BE2C (cell line): ENCODE data around the gene RALGAPB. TPM values are rescaled to one million over a fixed set of nuclear protein-coding genes. Genes with fewer than 3 reads are reported as not detected.

Experiments used
- DNase-seq: peaks from one replicate; pipeline ENCODE4 v3.0.0-alpha.2; 2020
- H3K27me3 ChIP-seq: fragments of 250-450 bp; sonication (Bioruptor Pico); 2 replicates; pipeline ENCODE4 v1.5.1; 2020; ENCODE audit warnings: mild to moderate bottlenecking
- H3K36me3 ChIP-seq: fragments of 250-450 bp; sonication (Bioruptor Pico); 2 replicates; pipeline ENCODE4 v1.5.1; 2020; ENCODE audit warnings: mild to moderate bottlenecking
- H3K4me1 ChIP-seq: fragments of 250-450 bp; sonication (Bioruptor Pico); 2 replicates; pipeline ENCODE4 v1.5.1; 2020
- H3K4me3 ChIP-seq: 2 replicates; pipeline ENCODE4 v1.5.1; 2011; ENCODE audit warnings: low read depth, low read length
- H3K9me3 ChIP-seq: fragments of 250-450 bp; sonication (Bioruptor Pico); 2 replicates; pipeline ENCODE4 v1.5.1; 2020
- polyA plus RNA-seq: library from polyadenylated mRNA; unstranded; fragments of >200 nt; gene quantifications from one replicate; pipeline ENCODE4 v1.2.1, GENCODE V29; 2012; ENCODE audit warnings: low read depth, missing spikeins; ENCODE audit not compliant: insufficient read length, insufficient read depth
- TF ChIP-seq, protein P1 (sequence below): IDR thresholded peaks from 2 replicates; pipeline ENCODE4 v1.5.1; 2012; ENCODE audit warnings: mild to moderate bottlenecking, low read depth, low read length

The RALGAPB gene
- 25.5 TPM for polyA plus RNA-seq

DNA sequence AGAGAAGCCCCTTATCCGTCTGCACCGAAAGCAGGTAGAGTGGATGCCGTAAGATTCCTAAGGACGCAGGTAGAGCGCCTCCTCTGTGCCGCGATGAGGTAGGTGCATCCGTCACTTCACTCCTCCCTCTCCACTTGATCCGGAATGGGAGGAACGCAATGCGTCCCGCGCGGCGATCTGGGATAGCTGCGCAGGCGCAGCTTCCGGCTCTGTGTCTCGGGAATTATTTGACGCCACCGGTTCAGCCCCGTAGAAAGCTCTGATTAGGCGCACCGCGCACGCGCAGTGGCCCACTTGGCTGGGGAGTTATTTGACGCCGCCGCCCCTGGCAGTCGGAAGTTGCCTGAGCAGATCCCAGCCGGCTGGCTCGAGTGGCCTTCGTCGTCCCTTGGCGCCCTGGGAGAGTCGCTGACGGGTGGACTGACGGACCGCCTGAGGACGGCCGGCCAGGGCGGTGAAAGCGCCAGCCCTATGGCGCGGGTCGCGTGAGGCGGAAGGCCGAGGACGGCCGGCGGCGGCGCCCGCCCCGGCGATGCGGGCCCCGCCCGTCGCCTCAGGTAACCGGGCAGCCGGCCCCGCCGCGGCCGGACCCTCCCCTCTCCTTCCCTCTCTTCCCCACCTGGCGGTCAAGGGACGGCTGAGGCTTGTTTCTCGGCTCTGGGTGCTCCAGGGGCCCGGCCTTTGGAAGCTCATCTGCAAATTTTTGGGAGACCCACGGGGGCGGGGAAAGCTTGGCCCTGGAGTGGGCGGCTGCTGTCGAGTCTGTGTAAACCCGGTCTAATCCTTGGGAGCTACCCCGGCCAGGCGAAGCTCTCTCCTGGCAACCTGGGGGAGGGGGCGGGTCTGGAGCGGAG lies at the start of gene RALGAPB:
RALGAPB (plus strand) TSS at position 331 of the 854 bp plus-strand sequence. CDS start 15,590 bp downstream, outside the sequence.
- TF ChIP-seq, protein P1, sequence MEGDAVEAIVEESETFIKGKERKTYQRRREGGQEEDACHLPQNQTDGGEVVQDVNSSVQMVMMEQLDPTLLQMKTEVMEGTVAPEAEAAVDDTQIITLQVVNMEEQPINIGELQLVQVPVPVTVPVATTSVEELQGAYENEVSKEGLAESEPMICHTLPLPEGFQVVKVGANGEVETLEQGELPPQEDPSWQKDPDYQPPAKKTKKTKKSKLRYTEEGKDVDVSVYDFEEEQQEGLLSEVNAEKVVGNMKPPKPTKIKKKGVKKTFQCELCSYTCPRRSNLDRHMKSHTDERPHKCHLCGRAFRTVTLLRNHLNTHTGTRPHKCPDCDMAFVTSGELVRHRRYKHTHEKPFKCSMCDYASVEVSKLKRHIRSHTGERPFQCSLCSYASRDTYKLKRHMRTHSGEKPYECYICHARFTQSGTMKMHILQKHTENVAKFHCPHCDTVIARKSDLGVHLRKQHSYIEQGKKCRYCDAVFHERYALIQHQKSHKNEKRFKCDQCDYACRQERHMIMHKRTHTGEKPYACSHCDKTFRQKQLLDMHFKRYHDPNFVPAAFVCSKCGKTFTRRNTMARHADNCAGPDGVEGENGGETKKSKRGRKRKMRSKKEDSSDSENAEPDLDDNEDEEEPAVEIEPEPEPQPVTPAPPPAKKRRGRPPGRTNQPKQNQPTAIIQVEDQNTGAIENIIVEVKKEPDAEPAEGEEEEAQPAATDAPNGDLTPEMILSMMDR = peak; percentile 64
- Histone ChIP-seq H3K4me1 (no peaks in the 10 kb centered on the region), H3K27me3 (no peaks in the 10 kb centered on the region), H3K4me3 (peak within 1 kb of the TSS; percentile 87), H3K9me3 (no peaks in the 10 kb centered on the region), H3K36me3 (no peaks in the 10 kb centered on the region; the same call in 1 of the 2 replicates)
- peak; percentile 99 for DNase-seq

DNA sequence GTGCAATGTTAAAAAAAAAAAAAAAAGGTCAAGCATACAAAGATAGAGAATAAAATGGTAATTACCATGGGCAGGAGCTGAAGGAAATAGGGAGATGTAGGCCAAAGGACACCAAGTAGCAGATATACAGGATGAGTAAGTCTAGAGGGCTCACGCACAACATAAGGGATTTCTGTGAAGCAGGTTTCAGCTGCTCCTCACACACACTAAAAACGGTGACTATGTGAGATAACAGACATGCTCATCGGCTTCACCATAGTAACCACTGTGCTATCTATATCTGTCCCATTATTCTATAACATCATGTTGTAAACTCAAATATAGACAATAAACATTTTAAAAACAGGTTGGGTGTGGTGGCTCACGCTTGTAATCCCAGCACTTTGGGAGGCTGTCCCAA lies 49.1 kb upstream of the RALGAPB start:
- H3K27me3 ChIP-seq = no peaks in the 10 kb centered on the region; the same call in 1 of the 2 replicates
- TF ChIP-seq, protein P1 = no peak
- H3K4me1 ChIP-seq = no peaks in the 10 kb centered on the region
- H3K36me3 ChIP-seq = peaks cover 97% of the 10 kb centered on the region
- H3K9me3 ChIP-seq = no peaks in the 10 kb centered on the region
- no peak overlapping the region for H3K4me3 ChIP-seq
- no peak for DNase-seq

DNA sequence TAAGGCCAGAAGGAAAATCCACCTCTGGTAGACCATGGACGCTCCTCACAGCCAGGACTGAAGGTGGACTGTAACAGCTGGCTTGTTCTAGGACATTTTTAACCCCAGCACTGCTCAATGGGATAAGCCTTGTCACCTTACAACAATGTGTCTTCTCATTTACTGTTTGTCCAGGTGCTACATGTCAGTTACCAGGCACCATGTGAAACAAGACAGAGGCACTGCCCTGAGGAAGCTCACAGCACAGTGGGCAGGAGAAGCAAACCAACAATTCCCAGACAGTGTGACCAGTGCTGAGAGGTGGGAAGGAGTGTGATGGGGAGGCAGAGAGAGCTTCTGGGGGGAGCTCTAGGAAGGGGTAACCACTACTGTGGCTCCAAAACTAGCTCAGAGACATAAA lies 48.2 kb upstream of the RALGAPB start:
- no peaks in the 10 kb centered on the region for H3K9me3 ChIP-seq
- H3K36me3 ChIP-seq = peaks cover 97% of the 10 kb centered on the region
- TF ChIP-seq, protein P1 = no peak
- no peaks in the 10 kb centered on the region; the same call in 1 of the 2 replicates for H3K27me3 ChIP-seq
- H3K4me3 ChIP-seq = no peak overlapping the region
- no peaks in the 10 kb centered on the region for H3K4me1 ChIP-seq
- DNase-seq = no peak

DNA sequence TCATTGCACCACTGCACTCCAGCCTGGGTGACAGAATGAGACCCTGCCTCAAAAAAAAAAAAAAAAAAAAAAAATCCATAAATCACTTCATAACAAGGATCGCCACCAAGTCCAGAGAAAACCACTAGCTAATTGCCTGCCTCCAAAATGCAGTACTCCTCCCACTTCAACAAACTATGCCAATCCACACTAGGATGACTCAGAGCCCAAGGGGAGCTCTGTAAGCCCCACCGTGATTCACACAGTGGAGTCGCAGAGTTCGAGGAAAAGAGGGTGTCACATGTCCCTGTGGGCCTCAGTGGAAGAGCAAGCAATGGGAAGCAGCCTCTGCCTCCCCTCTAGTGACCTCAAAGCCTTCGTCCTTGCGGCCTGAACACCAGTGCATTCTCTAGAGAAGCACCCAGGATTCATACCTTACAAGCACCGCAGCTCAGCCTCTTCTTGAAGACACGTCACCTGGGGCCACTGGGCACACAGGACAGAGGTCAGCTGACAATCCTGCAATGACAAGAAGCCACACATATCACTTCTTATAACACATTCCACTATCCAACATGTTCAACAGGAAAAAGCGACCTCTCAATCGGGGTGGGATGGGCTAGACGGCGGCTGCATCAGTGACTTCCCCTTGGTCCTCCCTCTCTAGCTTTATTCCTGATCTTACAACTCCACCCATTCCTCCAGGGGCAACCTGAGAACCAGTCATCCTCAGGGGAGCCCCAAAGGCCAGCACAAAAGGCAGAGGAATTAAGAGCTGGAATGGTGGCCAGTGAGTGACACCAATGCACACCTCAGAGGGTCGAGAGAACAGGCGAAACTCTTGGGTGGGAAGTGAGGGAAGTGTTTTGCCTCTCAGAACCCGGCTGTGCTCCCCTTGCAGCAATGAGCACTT lies 46.4 kb upstream of the RALGAPB start:
- Histone ChIP-seq H3K27me3 (no peaks in the 10 kb centered on the region), H3K4me3 (no peak overlapping the region), H3K9me3 (no peaks in the 10 kb centered on the region), H3K4me1 (no peaks in the 10 kb centered on the region), H3K36me3 (peaks cover 97% of the 10 kb centered on the region)
- TF ChIP-seq, protein P1 = no peak
- no peak for DNase-seq

DNA sequence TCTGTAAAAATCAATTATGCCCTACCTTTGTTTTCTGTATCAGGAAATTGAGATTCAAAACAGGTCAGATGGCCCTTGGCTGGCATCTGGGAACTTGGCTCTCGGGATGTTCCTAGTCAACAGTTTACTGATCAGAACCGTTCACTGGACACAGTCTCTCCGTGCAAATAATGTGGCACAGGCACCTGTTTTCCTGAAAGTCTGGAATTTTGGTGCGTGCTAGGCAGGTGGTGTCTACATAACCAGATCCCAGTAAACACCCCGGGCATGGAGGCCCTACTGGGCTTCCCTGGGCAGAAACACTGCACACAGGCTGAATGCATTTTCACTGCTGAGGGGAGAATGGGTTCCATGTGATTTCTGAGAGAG lies 45.0 kb upstream of the RALGAPB start:
- TF ChIP-seq, protein P1 = no peak
- Histone ChIP-seq H3K4me3 (no peak overlapping the region), H3K27me3 (no peaks in the 10 kb centered on the region), H3K9me3 (no peaks in the 10 kb centered on the region), H3K36me3 (peaks cover 97% of the 10 kb centered on the region), H3K4me1 (no peaks in the 10 kb centered on the region)
- DNase-seq = no peak
